BLaER1 (cell line): ENCODE measurements around the gene PI4K2B.
"Not testable (repeated sequence)": the region's sequence is repeated elsewhere in the genome, so short reads cannot be mapped to it uniquely, and the experiment has no call there.

Experiments used
- H3K27ac ChIP-seq: shearing (Covaris generic); formaldehyde crosslinking; 2 replicates; pipeline ENCODE4 v1.8.1; 2022
- H3K27me3 ChIP-seq: shearing (Covaris generic); formaldehyde crosslinking; 2 replicates; pipeline ENCODE4 v1.8.1; 2022
- H3K36me3 ChIP-seq: shearing (Covaris generic); formaldehyde crosslinking; 2 replicates; pipeline ENCODE4 v1.8.1; 2022
- H3K4me1 ChIP-seq: shearing (Covaris generic); formaldehyde crosslinking; 2 replicates; pipeline ENCODE4 v1.8.1; 2022
- H3K4me2 ChIP-seq: shearing (Covaris generic); formaldehyde crosslinking; 2 replicates; pipeline ENCODE4 v1.8.1; 2022
- H3K4me3 ChIP-seq: shearing (Covaris generic); formaldehyde crosslinking; 2 replicates; pipeline ENCODE4 v1.8.1; 2022
- H3K9ac ChIP-seq: shearing (Covaris generic); formaldehyde crosslinking; 2 replicates; pipeline ENCODE4 v1.8.1; 2022
- H3K9me3 ChIP-seq: shearing (Covaris generic); formaldehyde crosslinking; 2 replicates; pipeline ENCODE4 v1.8.1; 2022
- H4K20me1 ChIP-seq: shearing (Covaris generic); formaldehyde crosslinking; 2 replicates; pipeline ENCODE4 v1.8.1; 2022
- Cebpa-rat ChIP-seq: shearing (Covaris generic); IDR thresholded peaks from 2 replicates; pipeline ENCODE4 v1.8.1; 2022

PI4K2B gene

DNA sequence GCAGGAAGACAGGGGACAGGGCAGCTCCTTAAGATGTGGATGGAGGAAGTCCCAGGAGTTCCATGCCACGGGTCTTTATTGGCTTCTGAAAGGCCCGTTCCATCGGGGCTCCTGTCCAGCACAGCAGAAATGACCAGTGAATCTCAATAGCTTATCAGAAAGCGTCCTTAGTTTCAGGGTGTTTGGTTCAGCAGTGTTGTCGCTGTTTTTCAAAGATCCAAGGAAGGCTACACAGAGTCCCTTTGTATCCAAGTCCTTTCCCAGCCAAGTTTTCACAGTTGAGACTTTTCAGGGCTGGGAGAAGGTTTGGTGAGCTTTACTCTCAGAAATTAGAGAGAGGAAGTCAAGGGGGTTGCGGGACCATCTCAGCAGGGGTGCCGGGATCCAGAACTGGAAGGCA lies 73.8 kb downstream of the PI4K2B start:
- Histone ChIP-seq H3K4me3 (no peak overlapping the region), H3K27me3 (no peaks in the 10 kb centered on the region), H4K20me1 (no peaks in the 10 kb centered on the region), H3K27ac (no peak overlapping the region), H3K4me1 (peaks cover 20% of the 10 kb centered on the region), H3K9ac (no peak overlapping the region), H3K4me2 (no peak overlapping the region), H3K9me3 (no peaks in the 10 kb centered on the region), H3K36me3 (no peaks in the 10 kb centered on the region)
- TF ChIP-seq Cebpa-rat, result no peak

DNA sequence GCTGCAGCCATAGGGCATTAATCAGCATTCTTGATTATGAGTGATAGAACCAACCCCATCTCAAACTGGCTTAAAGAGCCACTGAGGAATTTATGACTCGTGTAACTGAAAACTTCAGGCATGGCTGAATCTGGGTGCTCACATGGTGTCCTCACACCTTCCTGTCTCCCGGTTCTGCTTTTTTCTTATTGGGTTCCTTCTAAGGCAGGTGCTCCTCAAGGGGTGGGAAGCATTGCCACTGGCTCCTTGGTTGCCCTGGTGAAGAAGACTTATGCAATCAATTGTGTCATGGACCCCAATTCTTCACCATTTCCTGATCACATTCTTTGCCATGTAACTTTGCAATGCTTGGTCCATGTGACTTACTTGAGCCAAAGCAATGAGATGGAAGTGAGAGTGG lies 74.5 kb downstream of the PI4K2B start:
- Histone ChIP-seq H4K20me1 (no peaks in the 10 kb centered on the region), H3K27me3 (no peaks in the 10 kb centered on the region), H3K9ac (no peak overlapping the region), H3K4me1 (peaks cover 23% of the 10 kb centered on the region), H3K36me3 (no peaks in the 10 kb centered on the region), H3K4me2 (no peak overlapping the region), H3K27ac (no peak overlapping the region), H3K9me3 (no peaks in the 10 kb centered on the region), H3K4me3 (no peak overlapping the region)
- TF ChIP-seq Cebpa-rat, result no peak

DNA sequence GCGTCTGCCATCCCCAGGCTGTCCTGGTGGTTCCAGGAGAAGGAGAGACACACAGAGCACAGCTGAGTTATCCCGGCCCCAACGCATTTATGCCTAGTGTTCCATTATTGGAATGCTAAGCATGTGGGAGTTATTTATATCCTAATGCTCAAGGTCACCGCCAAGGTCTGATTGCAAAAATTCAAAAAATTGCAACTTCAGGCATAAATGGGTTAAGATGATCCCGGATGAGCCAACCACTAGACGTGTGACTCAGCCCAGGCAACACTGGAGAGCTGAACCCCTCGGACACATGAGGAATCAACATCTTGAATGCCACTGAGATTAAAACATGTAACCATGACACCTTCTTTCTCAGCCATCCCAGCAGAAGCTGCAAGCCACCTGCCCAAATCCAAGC lies 74.9 kb downstream of the PI4K2B start:
- Histone ChIP-seq H3K4me2 (no peak overlapping the region), H3K27ac (no peak overlapping the region), H3K4me1 (peaks cover 28% of the 10 kb centered on the region)

DNA sequence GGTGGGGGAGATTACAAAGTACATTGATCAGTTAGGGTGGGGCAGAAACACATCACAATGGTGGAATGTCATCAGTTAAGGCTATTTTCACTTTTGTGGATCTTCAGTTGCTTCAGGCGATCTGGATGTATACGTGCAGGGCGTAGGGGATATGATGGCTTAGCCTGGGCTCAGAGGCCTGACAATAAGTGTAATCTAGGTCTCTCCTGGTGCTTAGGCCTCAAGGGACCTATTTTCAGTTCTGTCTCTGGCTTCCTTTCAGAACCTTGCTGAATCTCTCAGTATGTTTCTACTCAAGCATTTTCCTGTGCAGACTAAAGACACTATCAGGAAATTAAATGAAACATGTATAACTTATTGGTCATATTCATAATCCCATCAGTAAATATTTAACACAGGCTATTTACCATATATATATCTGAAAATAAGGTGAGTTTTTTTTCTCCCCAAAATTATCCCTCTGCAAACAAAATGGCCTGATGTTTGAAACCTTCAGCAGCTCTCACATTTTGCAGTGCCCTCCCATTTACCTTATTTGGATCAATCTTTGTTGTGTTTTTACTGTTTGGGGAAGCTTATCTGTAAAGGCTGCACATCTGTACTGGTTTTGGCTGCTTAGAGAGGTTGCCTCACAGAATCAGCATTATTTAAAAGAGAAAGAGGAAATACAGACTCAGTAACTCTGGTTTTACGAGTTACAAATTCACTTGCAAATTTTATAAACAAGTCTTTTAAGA lies 76.4 kb downstream of the PI4K2B start:
- Histone ChIP-seq H3K4me2 (peak overlapping the region; percentile 54), H3K27ac (peak overlapping the region; percentile 31)

More for the DNA sequence above, 74.9 kb downstream of the PI4K2B start:
- H3K27me3 ChIP-seq, result no peaks in the 10 kb centered on the region
- TF ChIP-seq Cebpa-rat, result no peak
- H4K20me1 ChIP-seq, result no peaks in the 10 kb centered on the region
- H3K9ac ChIP-seq, result no peak overlapping the region
- no peak overlapping the region for H3K4me3 ChIP-seq
- no peaks in the 10 kb centered on the region for H3K9me3 ChIP-seq
- no peaks in the 10 kb centered on the region for H3K36me3 ChIP-seq

DNA sequence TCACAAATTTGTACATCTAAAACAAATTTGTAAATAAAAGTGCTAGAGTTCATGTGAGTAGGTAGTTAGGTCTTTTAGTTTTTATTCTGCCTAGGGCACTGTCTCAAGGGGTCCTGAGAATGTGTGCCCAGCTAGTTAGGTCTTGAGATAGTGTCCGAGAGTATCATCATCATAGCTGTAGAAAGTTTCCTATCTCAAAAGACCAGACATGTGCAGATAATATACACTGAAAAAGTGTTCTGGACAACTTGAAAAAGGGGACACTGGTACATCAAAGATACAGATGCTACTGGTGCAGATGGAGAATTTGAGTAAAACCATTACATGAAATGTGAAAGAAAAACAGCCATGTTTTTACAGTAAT lies 77.0 kb downstream of the PI4K2B start:
- H4K20me1 ChIP-seq, result no peaks in the 10 kb centered on the region
- no peaks in the 10 kb centered on the region for H3K9me3 ChIP-seq
- no peak overlapping the region for H3K4me3 ChIP-seq
- peaks cover 15% of the 10 kb centered on the region for H3K36me3 ChIP-seq
- H3K27ac ChIP-seq, result peak overlapping the region; percentile 31
- peak overlapping the region; percentile 32 for H3K9ac ChIP-seq
- peak overlapping the region; percentile 54 for H3K4me2 ChIP-seq
- H3K4me1 ChIP-seq, result peaks cover 31% of the 10 kb centered on the region
- H3K27me3 ChIP-seq, result no peaks in the 10 kb centered on the region
- TF ChIP-seq Cebpa-rat, result no peak

More for the DNA sequence above, 76.4 kb downstream of the PI4K2B start:
- peaks cover 31% of the 10 kb centered on the region for H3K4me1 ChIP-seq
- H3K4me3 ChIP-seq, result no peak overlapping the region
- H3K9ac ChIP-seq, result peak overlapping the region; percentile 32
- H3K27me3 ChIP-seq, result no peaks in the 10 kb centered on the region
- TF ChIP-seq Cebpa-rat, result no peak
- H3K9me3 ChIP-seq, result no peaks in the 10 kb centered on the region
- no peaks in the 10 kb centered on the region for H4K20me1 ChIP-seq
- H3K36me3 ChIP-seq, result peaks cover 9% of the 10 kb centered on the region

DNA sequence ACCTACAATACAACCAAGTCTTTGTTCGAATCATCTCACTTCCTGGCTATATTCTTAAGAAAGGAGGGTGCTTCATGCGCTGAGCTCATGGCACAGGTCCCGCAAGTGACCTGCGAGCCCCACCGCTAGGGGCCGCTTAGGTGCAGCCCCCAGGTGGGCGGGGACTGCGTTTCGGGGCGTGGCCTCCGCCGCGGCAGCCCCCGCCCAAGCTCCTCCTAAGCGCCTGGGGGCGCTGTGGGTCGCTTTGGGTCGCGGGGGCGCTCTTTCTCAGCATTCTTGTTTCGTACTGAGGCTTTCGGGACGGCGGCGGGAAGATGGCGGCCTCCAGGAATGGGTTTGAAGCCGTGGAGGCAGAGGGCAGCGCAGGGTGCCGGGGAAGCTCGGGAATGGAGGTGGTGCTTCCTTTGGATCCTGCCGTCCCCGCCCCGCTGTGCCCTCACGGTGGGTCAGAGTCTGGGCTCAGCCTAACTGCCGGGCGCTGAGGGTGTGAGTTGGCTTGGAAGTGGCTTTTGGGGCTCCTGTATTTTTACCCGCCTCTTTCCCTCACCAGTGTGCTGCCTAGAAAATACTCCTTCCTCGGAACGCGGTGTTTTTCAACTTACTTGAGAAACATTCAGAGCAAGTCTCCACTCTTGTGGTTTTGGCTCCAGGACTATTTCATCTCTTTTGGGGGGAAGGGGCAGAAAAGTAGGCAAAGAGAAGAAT lies 78.8 kb downstream of the PI4K2B start, which contains the start of gene ZCCHC4:
Gene ZCCHC4 (plus strand): TSS at position 279 of the 705 bp plus-strand sequence. CDS start 36 bp downstream, at position 315.
- H3K36me3 ChIP-seq, result peaks cover 26% of the 10 kb centered on the region
- H3K4me2 ChIP-seq, result peak within 1 kb of the TSS; percentile 88
- no peaks in the 10 kb centered on the region for H3K27me3 ChIP-seq
- peak within 1 kb of the TSS; percentile 85 for H3K27ac ChIP-seq
- H3K9ac ChIP-seq, result peak within 1 kb of the TSS; percentile 90
- peaks cover 31% of the 10 kb centered on the region for H3K4me1 ChIP-seq
- H3K9me3 ChIP-seq, result no peaks in the 10 kb centered on the region
- H4K20me1 ChIP-seq, result no peaks in the 10 kb centered on the region
- H3K4me3 ChIP-seq, result peak within 1 kb of the TSS; percentile 83
- no peak for TF ChIP-seq Cebpa-rat

DNA sequence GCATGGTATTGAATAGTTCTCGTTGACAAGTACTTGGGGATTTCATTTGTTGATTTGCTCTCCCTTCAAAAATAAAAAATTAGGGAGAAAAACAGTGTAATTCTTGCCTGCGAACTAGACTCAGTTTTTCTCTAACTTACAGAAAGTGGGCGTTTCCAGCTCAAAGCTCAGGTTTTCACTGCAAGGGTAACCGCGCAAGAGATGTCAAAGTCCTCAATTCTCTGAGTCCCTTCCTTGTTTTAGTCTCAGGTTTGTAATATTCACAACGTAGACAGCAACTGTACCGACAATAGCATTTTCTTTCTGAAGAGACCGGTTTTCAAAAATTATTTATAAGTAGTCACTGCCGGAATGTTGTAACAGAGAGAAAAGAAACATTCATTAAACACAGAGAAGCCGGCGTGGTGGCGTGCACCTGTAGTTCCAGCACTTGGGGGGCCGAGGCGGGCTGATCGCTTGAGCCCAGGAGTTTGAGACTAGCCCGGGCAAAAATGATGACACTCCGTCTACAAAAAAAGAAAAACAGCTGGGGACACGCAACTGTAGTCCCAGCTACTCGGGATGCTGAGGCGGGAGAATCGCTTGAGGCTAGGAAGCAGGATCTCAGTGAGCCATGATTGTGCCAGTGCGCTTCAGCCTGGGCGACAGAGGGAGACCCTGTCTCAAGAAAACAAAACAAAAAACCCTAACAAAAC lies 79.5 kb downstream of the PI4K2B start:
- Histone ChIP-seq H3K4me3 (peak overlapping the region; percentile 83), H3K27me3 (no peaks in the 10 kb centered on the region), H3K27ac (peak overlapping the region; percentile 85), H3K4me1 (peaks cover 31% of the 10 kb centered on the region), H4K20me1 (no peaks in the 10 kb centered on the region), H3K36me3 (peaks cover 31% of the 10 kb centered on the region), H3K4me2 (peak overlapping the region; percentile 88), H3K9me3 (no peaks in the 10 kb centered on the region), H3K9ac (peak overlapping the region; percentile 90)
- TF ChIP-seq Cebpa-rat, result no peak

DNA sequence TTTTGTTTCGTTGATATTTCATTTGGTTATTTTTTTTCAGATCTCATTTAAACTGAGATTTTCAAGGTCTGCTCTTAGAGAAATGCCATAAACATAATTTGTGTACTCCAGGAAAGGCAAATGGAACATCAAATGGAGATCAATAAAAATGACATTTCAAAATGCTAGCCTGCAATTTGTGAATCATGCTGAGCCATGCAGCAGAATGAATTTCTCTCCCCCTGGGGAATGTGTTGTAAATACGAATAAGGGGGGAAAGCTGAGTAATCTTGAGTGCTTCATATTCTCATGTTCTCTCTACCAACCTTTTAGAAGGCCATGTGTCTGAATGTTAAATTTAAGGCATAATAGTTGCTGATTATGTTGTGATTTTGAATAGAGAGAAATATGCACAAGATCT lies 86.5 kb downstream of the PI4K2B start:
- Histone ChIP-seq H3K4me3 (no peak overlapping the region), H3K36me3 (peaks cover 50% of the 10 kb centered on the region), H3K27me3 (no peaks in the 10 kb centered on the region), H3K27ac (no peak overlapping the region), H3K4me2 (no peak overlapping the region), H4K20me1 (no peaks in the 10 kb centered on the region), H3K9me3 (no peaks in the 10 kb centered on the region), H3K9ac (no peak overlapping the region), H3K4me1 (no peaks in the 10 kb centered on the region)
- no peak for TF ChIP-seq Cebpa-rat

DNA sequence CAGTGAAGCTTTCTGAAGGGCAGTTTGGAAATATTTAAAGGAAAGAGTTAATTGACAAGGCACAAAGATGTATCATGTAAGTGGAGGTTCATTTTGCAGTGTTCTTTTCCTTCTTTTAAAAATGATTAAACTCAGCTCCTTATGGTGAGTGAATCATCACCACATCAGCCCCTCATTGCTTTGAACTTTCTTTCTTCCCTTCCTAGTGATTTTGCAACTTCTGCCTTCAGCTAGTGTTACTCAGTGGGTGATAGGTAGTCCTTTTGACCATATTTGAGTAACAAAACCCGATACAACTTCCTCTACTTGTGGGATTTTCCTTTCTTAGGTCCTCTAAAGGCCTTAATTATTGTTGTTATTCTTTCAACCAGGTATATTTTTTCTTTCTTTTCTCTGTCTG lies 86.9 kb downstream of the PI4K2B start:
- no peaks in the 10 kb centered on the region for H3K27me3 ChIP-seq
- H3K27ac ChIP-seq, result no peak overlapping the region
- peaks cover 46% of the 10 kb centered on the region for H3K36me3 ChIP-seq
- H3K9ac ChIP-seq, result no peak overlapping the region
- H3K9me3 ChIP-seq, result no peaks in the 10 kb centered on the region
- no peak overlapping the region for H3K4me2 ChIP-seq
- H4K20me1 ChIP-seq, result no peaks in the 10 kb centered on the region
- TF ChIP-seq Cebpa-rat, result no peak
- no peaks in the 10 kb centered on the region for H3K4me1 ChIP-seq
- H3K4me3 ChIP-seq, result no peak overlapping the region

DNA sequence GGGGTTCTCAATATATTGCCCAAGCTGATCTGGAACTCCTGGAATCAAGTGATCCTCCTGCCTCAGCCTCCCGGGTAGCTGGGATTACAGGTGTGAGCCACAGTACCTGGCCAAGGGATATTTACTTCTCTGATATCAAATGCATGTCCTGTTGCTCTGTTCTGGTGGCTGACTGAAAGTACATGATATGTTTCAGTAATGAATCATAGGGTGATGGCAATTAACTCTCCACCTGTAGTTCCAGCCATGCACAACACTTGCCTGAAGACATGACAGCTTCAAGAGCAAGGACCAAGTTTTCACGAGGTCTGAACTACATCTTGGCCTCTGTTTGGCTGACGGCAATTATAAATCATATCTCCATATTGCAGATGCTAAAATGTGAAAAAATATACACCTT lies 87.9 kb downstream of the PI4K2B start:
- peaks cover 39% of the 10 kb centered on the region for H3K36me3 ChIP-seq

DNA sequence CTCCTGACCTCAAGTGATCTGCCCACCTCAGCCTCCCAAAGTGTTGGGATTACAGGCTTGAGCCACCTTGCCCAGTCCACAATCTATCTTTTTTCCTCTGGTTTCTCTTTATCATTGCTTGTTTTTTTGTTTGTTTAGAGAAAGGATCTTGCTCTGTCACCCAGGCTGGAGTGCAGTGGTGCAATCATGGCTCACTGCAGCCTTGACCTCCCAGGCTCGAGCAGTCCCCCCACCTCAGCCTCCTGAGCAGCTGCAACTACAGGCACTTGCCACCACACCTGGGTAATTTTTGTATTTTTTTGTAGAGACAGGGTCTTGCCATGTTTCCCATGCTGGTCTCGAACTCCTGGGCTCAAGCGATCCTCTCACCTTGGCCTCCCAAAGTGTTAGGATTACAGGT lies 94.6 kb downstream of the PI4K2B start:
- not testable (repeated sequence) for H3K4me3 ChIP-seq, H3K9ac ChIP-seq, H3K9me3 ChIP-seq, H3K4me1 ChIP-seq, H4K20me1 ChIP-seq, H3K27ac ChIP-seq, H3K4me2 ChIP-seq, H3K27me3 ChIP-seq
- peaks cover 11% of the 10 kb centered on the region for H3K36me3 ChIP-seq

More for the DNA sequence above, 87.9 kb downstream of the PI4K2B start:
- Histone ChIP-seq H3K4me2 (no peak overlapping the region), H3K9me3 (no peaks in the 10 kb centered on the region), H3K27me3 (no peaks in the 10 kb centered on the region), H4K20me1 (no peaks in the 10 kb centered on the region), H3K4me1 (no peaks in the 10 kb centered on the region), H3K27ac (no peak overlapping the region), H3K4me3 (no peak overlapping the region), H3K9ac (no peak overlapping the region)
- TF ChIP-seq Cebpa-rat, result no peak
